ENCODE measurements around the gene KYNU.
"Not testable (repeated sequence)": the region's sequence is repeated elsewhere in the genome, so short reads cannot be mapped to it uniquely, and the experiment has no call there.

Gene KYNU

GRCh38 chr2:142867136-142867535 is 10.3 kb upstream of the KYNU start:
- Histone ChIP-seq H3K27ac (no peak overlapping the region), H3K4me1 (ENCODE audit: low read depth, poor library complexity, severe bottlenecking) (no peaks in the 10 kb centered on the region), H4K20me1 (ENCODE audit: insufficient read depth) (no peaks in the 10 kb centered on the region), H3K36me3 (ENCODE audit: insufficient read depth) (no peaks in the 10 kb centered on the region), H3K4me3 (IDR thresholded peaks at IDR 0.05; ENCODE audit: insufficient read depth, low read depth, low read length) (no peak overlapping the region), H3K4me2 (no peak overlapping the region), H3K27me3 (ENCODE audit: insufficient read depth, low read depth) (no peaks in the 10 kb centered on the region), H2AFZ (ENCODE audit: low read depth) (no peak overlapping the region), H3K9ac (no peak overlapping the region), H3K79me2 (ENCODE audit: insufficient read depth, low read depth) (no peaks in the 10 kb centered on the region)
- TF ChIP-seq CTCF (conservative IDR thresholded peaks at IDR 0.05; ENCODE audit: low read depth, low read length): no peak

GRCh38 chr2:142868229-142868762 is 9.2 kb upstream of the KYNU start:
- Histone ChIP-seq H3K27ac (no peak overlapping the region), H3K27me3 (ENCODE audit: insufficient read depth, low read depth) (no peaks in the 10 kb centered on the region), H2AFZ (ENCODE audit: low read depth) (no peak overlapping the region), H3K36me3 (ENCODE audit: insufficient read depth) (no peaks in the 10 kb centered on the region), H3K4me2 (no peak overlapping the region), H3K79me2 (ENCODE audit: insufficient read depth, low read depth) (no peaks in the 10 kb centered on the region), H3K4me3 (IDR thresholded peaks at IDR 0.05; ENCODE audit: insufficient read depth, low read depth, low read length) (no peak overlapping the region), H3K9ac (no peak overlapping the region), H4K20me1 (ENCODE audit: insufficient read depth) (no peaks in the 10 kb centered on the region), H3K4me1 (ENCODE audit: low read depth, poor library complexity, severe bottlenecking) (no peaks in the 10 kb centered on the region)
- no peak for TF ChIP-seq CTCF (conservative IDR thresholded peaks at IDR 0.05; ENCODE audit: low read depth, low read length)

GRCh38 chr2:142869065-142869460 is 8.4 kb upstream of the KYNU start:
- not testable (repeated sequence) for H3K79me2 ChIP-seq (ENCODE audit: insufficient read depth, low read depth); H3K9ac ChIP-seq; H3K4me2 ChIP-seq; H2AFZ ChIP-seq (ENCODE audit: low read depth); H3K27me3 ChIP-seq (ENCODE audit: insufficient read depth, low read depth); H3K27ac ChIP-seq; H3K36me3 ChIP-seq (ENCODE audit: insufficient read depth); H3K4me3 ChIP-seq (IDR thresholded peaks at IDR 0.05; ENCODE audit: insufficient read depth, low read depth, low read length); H4K20me1 ChIP-seq (ENCODE audit: insufficient read depth); H3K4me1 ChIP-seq (ENCODE audit: low read depth, poor library complexity, severe bottlenecking)

- Histone ChIP-seq H3K4me3 (IDR thresholded peaks at IDR 0.05; ENCODE audit: insufficient read depth, low read depth, low read length) (no peak overlapping the region), H3K36me3 (ENCODE audit: insufficient read depth) (no peaks in the 10 kb centered on the region), H3K4me2 (no peak overlapping the region), H3K27ac (no peak overlapping the region), H4K20me1 (ENCODE audit: insufficient read depth) (no peaks in the 10 kb centered on the region), H3K4me1 (ENCODE audit: low read depth, poor library complexity, severe bottlenecking) (no peaks in the 10 kb centered on the region), H2AFZ (ENCODE audit: low read depth) (no peak overlapping the region), H3K27me3 (ENCODE audit: insufficient read depth, low read depth) (no peaks in the 10 kb centered on the region), H3K79me2 (ENCODE audit: insufficient read depth, low read depth) (no peaks in the 10 kb centered on the region), H3K9ac (no peak overlapping the region)
- TF ChIP-seq CTCF (conservative IDR thresholded peaks at IDR 0.05; ENCODE audit: low read depth, low read length): no peak
Observed at GRCh38 chr2:142869461-142870106, 7.9 kb upstream of the KYNU start.

GRCh38 chr2:142870526-142870925 is 6.9 kb upstream of the KYNU start:
- Histone ChIP-seq H2AFZ (ENCODE audit: low read depth) (no peak overlapping the region), H3K27me3 (ENCODE audit: insufficient read depth, low read depth) (no peaks in the 10 kb centered on the region), H3K79me2 (ENCODE audit: insufficient read depth, low read depth) (no peaks in the 10 kb centered on the region), H3K27ac (no peak overlapping the region), H3K4me1 (ENCODE audit: low read depth, poor library complexity, severe bottlenecking) (no peaks in the 10 kb centered on the region), H3K9ac (no peak overlapping the region), H3K4me3 (IDR thresholded peaks at IDR 0.05; ENCODE audit: insufficient read depth, low read depth, low read length) (no peak overlapping the region), H4K20me1 (ENCODE audit: insufficient read depth) (no peaks in the 10 kb centered on the region), H3K36me3 (ENCODE audit: insufficient read depth) (no peaks in the 10 kb centered on the region), H3K4me2 (no peak overlapping the region)
- no peak for TF ChIP-seq CTCF (conservative IDR thresholded peaks at IDR 0.05; ENCODE audit: low read depth, low read length)

All from KMS-11 (cell line).